NT2/D1 (cell line): Measurements from ENCODE around the gene PTDSS2.

Experiments used
- SUZ12 ChIP-seq: IDR thresholded peaks from 2 replicates; pipeline ENCODE4 v1.6.1; 2011; ENCODE audit not compliant: insufficient read length, insufficient read depth; ENCODE audit errors: extremely low read depth
- YY1 ChIP-seq: IDR thresholded peaks from 2 replicates; pipeline ENCODE4 v1.6.1; 2011; ENCODE audit not compliant: insufficient read length, insufficient read depth
- ZNF274 ChIP-seq: IDR thresholded peaks from 2 replicates; pipeline ENCODE4 v1.6.1; 2011; ENCODE audit warnings: mild to moderate bottlenecking, low read depth, low read length

GRCh38 chr11:503179-503981, 53.3 kb downstream of the PTDSS2 start:
- TF ChIP-seq SUZ12 (no peak), YY1 (no peak), ZNF274 (no peak)
